SIG-M5 (cell line): ENCODE measurements around the gene C8B.

Source experiments
- DNase-seq: peaks from one replicate; lab custom pipeline; 2025; lab: John Stamatoyannopoulos, UW

C8B gene

GRCh38 chr1:56898005-56898373 lies 67.8 kb downstream of the C8B start:
- no peak for DNase-seq

GRCh38 chr1:56897150-56898004 lies 68.4 kb downstream of the C8B start:
- no peak for DNase-seq

GRCh38 chr1:56894014-56894413 lies 71.8 kb downstream of the C8B start:
- no peak for DNase-seq

GRCh38 chr1:56890229-56890628 lies 75.6 kb downstream of the C8B start:
- DNase-seq: no peak

GRCh38 chr1:56881417-56881816 lies 84.4 kb downstream of the C8B start:
- DNase-seq: no peak

GRCh38 chr1:56880774-56881173 lies 85.0 kb downstream of the C8B start:
- DNase-seq: no peak
